GM12801 (cell line): ENCODE measurements around the gene ENTPD2.

Experiments
- TF ChIP-seq, protein P1 (sequence below): IDR thresholded peaks from one replicate; pipeline ENCODE4 v1.5.1; 2011; ENCODE audit warnings: control low read depth; ENCODE audit not compliant: insufficient read length; ENCODE audit errors: extremely low read depth

The ENTPD2 gene

DNA sequence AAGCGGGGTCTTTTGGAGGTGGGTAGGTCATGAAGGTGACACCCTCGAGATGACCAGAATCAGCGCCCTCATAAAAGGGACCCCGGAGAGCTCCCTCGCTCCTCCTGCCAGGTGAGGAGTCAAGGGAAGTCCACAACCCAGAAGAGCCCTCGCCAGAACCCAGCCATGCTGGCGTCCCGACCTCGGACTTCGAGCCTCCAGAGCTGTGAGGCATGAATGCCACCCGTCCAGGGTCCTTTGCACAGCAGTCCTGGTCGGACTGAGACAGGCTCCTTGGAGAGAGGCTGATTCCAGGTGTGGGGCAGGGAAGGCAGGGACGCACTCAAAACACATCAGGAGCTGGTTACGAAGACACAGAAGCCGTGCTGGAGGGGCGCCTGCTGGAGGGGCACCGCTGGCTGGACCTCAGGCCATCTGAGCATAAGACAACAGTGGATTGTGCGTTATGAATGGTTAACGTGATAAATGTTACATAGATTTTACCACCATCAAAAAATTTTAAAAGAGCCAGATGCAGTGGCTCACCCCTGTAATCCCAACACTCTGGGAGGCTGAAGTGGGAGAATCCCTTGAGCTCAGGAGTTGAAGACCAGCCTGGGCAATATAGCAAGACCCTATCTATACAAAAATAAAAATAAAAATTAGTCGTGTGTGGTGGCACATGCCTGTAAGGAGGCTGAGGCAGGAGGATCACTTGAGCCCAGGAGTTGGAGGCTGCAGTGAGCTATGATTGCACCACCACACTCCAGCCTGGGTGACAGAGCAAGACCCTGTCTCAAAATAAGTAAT lies 51.8 kb downstream of the ENTPD2 start:
- TF ChIP-seq, protein P1, sequence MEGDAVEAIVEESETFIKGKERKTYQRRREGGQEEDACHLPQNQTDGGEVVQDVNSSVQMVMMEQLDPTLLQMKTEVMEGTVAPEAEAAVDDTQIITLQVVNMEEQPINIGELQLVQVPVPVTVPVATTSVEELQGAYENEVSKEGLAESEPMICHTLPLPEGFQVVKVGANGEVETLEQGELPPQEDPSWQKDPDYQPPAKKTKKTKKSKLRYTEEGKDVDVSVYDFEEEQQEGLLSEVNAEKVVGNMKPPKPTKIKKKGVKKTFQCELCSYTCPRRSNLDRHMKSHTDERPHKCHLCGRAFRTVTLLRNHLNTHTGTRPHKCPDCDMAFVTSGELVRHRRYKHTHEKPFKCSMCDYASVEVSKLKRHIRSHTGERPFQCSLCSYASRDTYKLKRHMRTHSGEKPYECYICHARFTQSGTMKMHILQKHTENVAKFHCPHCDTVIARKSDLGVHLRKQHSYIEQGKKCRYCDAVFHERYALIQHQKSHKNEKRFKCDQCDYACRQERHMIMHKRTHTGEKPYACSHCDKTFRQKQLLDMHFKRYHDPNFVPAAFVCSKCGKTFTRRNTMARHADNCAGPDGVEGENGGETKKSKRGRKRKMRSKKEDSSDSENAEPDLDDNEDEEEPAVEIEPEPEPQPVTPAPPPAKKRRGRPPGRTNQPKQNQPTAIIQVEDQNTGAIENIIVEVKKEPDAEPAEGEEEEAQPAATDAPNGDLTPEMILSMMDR, result no peak

DNA sequence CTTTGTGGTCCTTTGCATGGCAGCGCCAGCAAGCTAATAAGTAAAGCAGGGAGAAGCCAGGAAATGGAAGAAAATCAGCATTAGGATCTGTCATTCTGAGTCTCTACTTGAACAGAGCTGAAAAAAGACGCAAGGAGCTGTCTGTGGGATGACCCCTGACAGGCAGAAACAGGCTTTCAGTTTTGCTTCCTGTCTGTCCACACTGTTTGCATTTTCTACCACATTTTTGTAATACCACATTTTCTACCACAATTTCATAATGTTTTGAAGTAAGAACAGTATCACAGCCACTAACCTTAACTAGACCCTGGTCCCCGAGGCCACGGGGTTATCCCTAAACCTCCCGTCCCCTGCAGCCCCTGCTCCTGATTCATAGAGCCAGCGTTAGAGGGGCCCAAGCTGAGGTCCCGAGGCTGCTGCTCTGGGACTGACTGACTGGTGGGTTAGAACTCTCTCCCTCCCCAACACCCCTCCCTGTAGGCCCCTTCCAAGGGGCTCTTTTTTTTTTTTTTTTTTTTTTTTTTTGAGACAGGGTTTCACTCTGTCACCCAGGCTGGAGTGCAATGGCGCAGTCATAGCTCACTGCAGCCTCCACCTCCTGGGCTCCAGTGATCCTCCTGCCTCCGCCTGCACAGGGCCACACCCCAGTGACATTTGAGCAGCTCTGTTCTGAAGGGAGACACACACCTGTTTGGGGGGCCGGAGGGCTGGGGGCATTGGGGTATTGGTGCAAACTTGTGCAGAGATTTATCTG lies 53.5 kb downstream of the ENTPD2 start:
- TF ChIP-seq, protein P1, result no peak
